HepG2 (cell line): ENCODE measurements around the gene CPE. TPM values are rescaled to one million over a fixed set of nuclear protein-coding genes. Genes with fewer than 3 reads are reported as not detected.
A peak's percentile ranks its signal among the peaks of the same experiment; 100 is the strongest.

Experiments used
- CBX2 ChIP-seq, 2 experiments: fragments of 200-600 bp in 1 of 2; sonication (generic); formaldehyde crosslinking in 1 of 2; IDR thresholded peaks; 2 replicates each; pipeline versions ENCODE4 v1.7.0 to v1.8.1; 2018 to 2022; ENCODE audit warnings: low read depth in 2 of 2, low read length in 1 of 2, mild to moderate bottlenecking in 1 of 2, missing genetic modification reagents in 1 of 2
- CERS6 ChIP-seq: sonication (generic); formaldehyde crosslinking; IDR thresholded peaks from 2 replicates; pipeline ENCODE4 v1.5.0; 2020; ENCODE audit warnings: missing genetic modification reagents
- ETV5 ChIP-seq: IDR thresholded peaks from 2 replicates; pipeline ENCODE4 v1.6.1; 2018; ENCODE audit warnings: missing biosample characterization, missing genetic modification reagents, inconsistent platforms, borderline replicate concordance
- HBP1 ChIP-seq: IDR thresholded peaks from 2 replicates; pipeline ENCODE4 v1.6.1; 2016; ENCODE audit warnings: low read depth, control low read depth
- HIVEP1 ChIP-seq: sonication (generic); formaldehyde crosslinking; IDR thresholded peaks from 2 replicates; pipeline ENCODE4 v1.4.0; 2020; ENCODE audit warnings: mild to moderate bottlenecking, missing genetic modification reagents
- MEIS2 ChIP-seq: sonication (generic); formaldehyde crosslinking; IDR thresholded peaks from 2 replicates; pipeline ENCODE4 v1.9.0; 2021; ENCODE audit warnings: mild to moderate bottlenecking, missing genetic modification reagents
- MXD1 ChIP-seq: sonication (generic); formaldehyde crosslinking; IDR thresholded peaks from 2 replicates; pipeline ENCODE4 v1.4.0; 2020; ENCODE audit warnings: mild to moderate bottlenecking, missing genetic modification reagents
- MZF1 ChIP-seq: sonication (generic); formaldehyde crosslinking; IDR thresholded peaks from 2 replicates; pipeline ENCODE4 v1.8.1; 2023; ENCODE audit warnings: mild to moderate bottlenecking, missing genetic modification reagents, borderline replicate concordance
- NFRKB ChIP-seq: fragments of 450-650 bp; IDR thresholded peaks from 2 replicates; pipeline ENCODE4 v1.6.1; 2017
- POGZ ChIP-seq: sonication (generic); formaldehyde crosslinking; IDR thresholded peaks from 2 replicates; pipeline ENCODE4 v1.4.0; 2020; ENCODE audit warnings: mild to moderate bottlenecking, missing genetic modification reagents
- RAD21 ChIP-seq: fragments of 450-650 bp; formaldehyde crosslinking; IDR thresholded peaks from 2 replicates; pipeline ENCODE4 v1.5.0; 2020; ENCODE audit warnings: mild to moderate bottlenecking
- RARG ChIP-seq: sonication (generic); formaldehyde crosslinking; IDR thresholded peaks from 2 replicates; pipeline ENCODE4 v1.4.0; 2020; ENCODE audit warnings: low read depth, mild to moderate bottlenecking, missing genetic modification reagents
- RCOR2 ChIP-seq: IDR thresholded peaks from 2 replicates; pipeline ENCODE4 v1.6.1; 2016; ENCODE audit warnings: missing biosample characterization, missing genetic modification reagents
- SIX4 ChIP-seq: sonication (generic); formaldehyde crosslinking; IDR thresholded peaks from 2 replicates; pipeline ENCODE4 v1.4.0; 2020; ENCODE audit warnings: missing genetic modification reagents
- SNRNP70 ChIP-seq: fragments of 200-400 bp; formaldehyde crosslinking; IDR thresholded peaks from 2 replicates; pipeline ENCODE4 v1.6.1; 2017; ENCODE audit warnings: mild to moderate bottlenecking, low read depth, low read length, moderate library complexity
- STAG1 ChIP-seq: sonication (generic); formaldehyde crosslinking; IDR thresholded peaks from 2 replicates; pipeline ENCODE4 v1.4.0; 2020; ENCODE audit warnings: missing genetic modification reagents
- TMF1 ChIP-seq: sonication (generic); formaldehyde crosslinking; IDR thresholded peaks from 2 replicates; pipeline ENCODE4 v1.8.1; 2022; ENCODE audit warnings: low read depth, missing genetic modification reagents
- ZBTB7A ChIP-seq: sonication (generic); formaldehyde crosslinking; IDR thresholded peaks from 2 replicates; pipeline ENCODE4 v1.8.0; 2022; ENCODE audit warnings: mild to moderate bottlenecking, missing genetic modification reagents
- ZNF10 ChIP-seq: sonication (generic); formaldehyde crosslinking; IDR thresholded peaks from 2 replicates; pipeline ENCODE4 v1.4.0; 2020; ENCODE audit warnings: mild to moderate bottlenecking, low read depth, missing genetic modification reagents, borderline replicate concordance
- ZNF160 ChIP-seq: sonication (generic); formaldehyde crosslinking; IDR thresholded peaks from 2 replicates; pipeline ENCODE4 v1.8.0; 2022; ENCODE audit warnings: mild to moderate bottlenecking, inconsistent platforms, missing genetic modification reagents
- ZNF256 ChIP-seq: sonication (generic); formaldehyde crosslinking; conservative IDR thresholded peaks from 2 replicates; pipeline ENCODE4 v1.4.0; 2020; ENCODE audit warnings: missing genetic modification reagents
- ZNF382 ChIP-seq: sonication (generic); formaldehyde crosslinking; IDR thresholded peaks from 2 replicates; pipeline ENCODE4 v1.5.0; 2020; ENCODE audit warnings: missing genetic modification reagents, mild to moderate bottlenecking, borderline replicate concordance
- ZNF543 ChIP-seq: sonication (generic); formaldehyde crosslinking; IDR thresholded peaks from 2 replicates; pipeline ENCODE4 v1.4.0; 2020; ENCODE audit warnings: mild to moderate bottlenecking, missing genetic modification reagents
- polyA plus RNA-seq, 8 experiments: library from polyadenylated mRNA; depleted of rRNA in 3 of 8; stranded (reverse) in 7 of 8; unstranded in 1 of 8; fragments of >200 nt; fragmentation: Illumina TruSeq in 4 of 8; extraction: Trizol in 4 of 8; gene quantifications; 2 replicates each; pipeline versions ENCODE4 v1.2.1 to v1.2.3, GENCODE V29; 2011 to 2016; ENCODE audit warnings: low read depth in 4 of 8, missing spikeins in 1 of 8, mixed read lengths in 1 of 8; ENCODE audit not compliant: insufficient read depth in 1 of 8
- total RNA-seq, 5 experiments: library from RNA; depleted of rRNA; stranded (reverse); fragments of >200 nt; fragmentation: Illumina TruSeq; extraction: Trizol; gene quantifications; 2 replicates each; pipeline ENCODE4 v1.2.3, GENCODE V29; 2016; ENCODE audit warnings: low read depth in 1 of 5
- TF ChIP-seq, protein P1 (sequence below): sonication (generic); formaldehyde crosslinking; IDR thresholded peaks from 2 replicates; pipeline ENCODE4 v1.4.0; 2020; ENCODE audit warnings: missing genetic modification reagents
- TF ChIP-seq, protein P2 (sequence below): IDR thresholded peaks from 2 replicates; pipeline ENCODE4 v1.6.1; 2018; ENCODE audit warnings: missing genetic modification reagents, mild to moderate bottlenecking, missing compliant biosample characterization

The CPE gene
- total and polyA plus RNA-seq, 2 of the 13 experiments (the other 11 are each of a cell fraction or from before 2014, with no cell fraction given): 268 to 852 TPM

- TF ChIP-seq MZF1 (CRISPR knock-in tag) (no peak), CBX2 (IDR thresholded peaks at IDR 0.05; ENCODE audit: low read depth, low read length) (no peak), CBX2 (CRISPR knock-in tag; IDR thresholded peaks at IDR 0.05; ENCODE audit: low read depth) (no peak), SNRNP70 (no peak), POGZ (CRISPR knock-in tag) (0 out of 2 replicates have a peak, but pooled peaks have one; percentile 16), RAD21 (peak; percentile 43; the same call in 1 of the 2 replicates), RARG (CRISPR knock-in tag) (no peak), ZNF543 (CRISPR knock-in tag) (no peak), HBP1 (CRISPR knock-in tag) (no peak), ZNF10 (CRISPR knock-in tag) (no peak), TMF1 (CRISPR knock-in tag) (no peak), ZNF382 (CRISPR knock-in tag) (no peak), ZNF160 (CRISPR knock-in tag) (no peak), ETV5 (no peak), MEIS2 (CRISPR knock-in tag) (no peak), NFRKB (no peak), RCOR2 (no peak), HIVEP1 (CRISPR knock-in tag) (no peak), SIX4 (CRISPR knock-in tag) (no peak), MXD1 (no peak), STAG1 (peak; percentile 73), ZNF256 (CRISPR knock-in tag) (no peak), ZBTB7A (CRISPR knock-in tag) (no peak), CERS6 (CRISPR knock-in tag) (no peak)
- TF ChIP-seq, protein P1, sequence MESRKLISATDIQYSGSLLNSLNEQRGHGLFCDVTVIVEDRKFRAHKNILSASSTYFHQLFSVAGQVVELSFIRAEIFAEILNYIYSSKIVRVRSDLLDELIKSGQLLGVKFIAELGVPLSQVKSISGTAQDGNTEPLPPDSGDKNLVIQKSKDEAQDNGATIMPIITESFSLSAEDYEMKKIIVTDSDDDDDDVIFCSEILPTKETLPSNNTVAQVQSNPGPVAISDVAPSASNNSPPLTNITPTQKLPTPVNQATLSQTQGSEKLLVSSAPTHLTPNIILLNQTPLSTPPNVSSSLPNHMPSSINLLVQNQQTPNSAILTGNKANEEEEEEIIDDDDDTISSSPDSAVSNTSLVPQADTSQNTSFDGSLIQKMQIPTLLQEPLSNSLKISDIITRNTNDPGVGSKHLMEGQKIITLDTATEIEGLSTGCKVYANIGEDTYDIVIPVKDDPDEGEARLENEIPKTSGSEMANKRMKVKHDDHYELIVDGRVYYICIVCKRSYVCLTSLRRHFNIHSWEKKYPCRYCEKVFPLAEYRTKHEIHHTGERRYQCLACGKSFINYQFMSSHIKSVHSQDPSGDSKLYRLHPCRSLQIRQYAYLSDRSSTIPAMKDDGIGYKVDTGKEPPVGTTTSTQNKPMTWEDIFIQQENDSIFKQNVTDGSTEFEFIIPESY (CRISPR knock-in tag): peak; percentile 97
- TF ChIP-seq, protein P2, sequence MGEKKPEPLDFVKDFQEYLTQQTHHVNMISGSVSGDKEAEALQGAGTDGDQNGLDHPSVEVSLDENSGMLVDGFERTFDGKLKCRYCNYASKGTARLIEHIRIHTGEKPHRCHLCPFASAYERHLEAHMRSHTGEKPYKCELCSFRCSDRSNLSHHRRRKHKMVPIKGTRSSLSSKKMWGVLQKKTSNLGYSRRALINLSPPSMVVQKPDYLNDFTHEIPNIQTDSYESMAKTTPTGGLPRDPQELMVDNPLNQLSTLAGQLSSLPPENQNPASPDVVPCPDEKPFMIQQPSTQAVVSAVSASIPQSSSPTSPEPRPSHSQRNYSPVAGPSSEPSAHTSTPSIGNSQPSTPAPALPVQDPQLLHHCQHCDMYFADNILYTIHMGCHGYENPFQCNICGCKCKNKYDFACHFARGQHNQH (CRISPR knock-in tag): no peak
These were observed 114.6 kb downstream of the CPE start (continued) for GRCh38 chr4:165493359-165493758.
